SW 1271 (cell line): ENCODE measurements around the gene CAMK1D.

ENCODE experiments used
- DNase-seq, 2 experiments: peaks; one replicate each; lab custom pipeline; 2025; lab: John Stamatoyannopoulos, UW

Gene CAMK1D

GRCh38 chr10:12657489-12657888, 308.1 kb downstream of the CAMK1D start:
- DNase-seq: no peak

GRCh38 chr10:12658526-12658925, 309.2 kb downstream of the CAMK1D start:
- no peak for DNase-seq

- DNase-seq: no peak
These were observed 310.4 kb downstream of the CAMK1D start for GRCh38 chr10:12659706-12660105.

- DNase-seq: no peak
These were observed 311.5 kb downstream of the CAMK1D start for GRCh38 chr10:12660812-12661211.

GRCh38 chr10:12661671-12662070, 312.3 kb downstream of the CAMK1D start:
- DNase-seq: no peak

- no peak for DNase-seq
These were observed 314.5 kb downstream of the CAMK1D start for GRCh38 chr10:12663863-12664262.

- no peak for DNase-seq
These were observed 316.2 kb downstream of the CAMK1D start for GRCh38 chr10:12665501-12665900.

- no peak for DNase-seq
These were observed 317.7 kb downstream of the CAMK1D start for GRCh38 chr10:12667052-12667451.

- no peak for DNase-seq
These were observed 319.3 kb downstream of the CAMK1D start for GRCh38 chr10:12668634-12669033.

GRCh38 chr10:12670004-12670403, 320.7 kb downstream of the CAMK1D start:
- no peak for DNase-seq

GRCh38 chr10:12675186-12675585, 325.8 kb downstream of the CAMK1D start:
- no peak for DNase-seq

GRCh38 chr10:12679636-12680035, 330.3 kb downstream of the CAMK1D start:
- no peak for DNase-seq

- DNase-seq: no peak
These were observed 331.9 kb downstream of the CAMK1D start for GRCh38 chr10:12681252-12681651.

- DNase-seq: no peak
These were observed 335.4 kb downstream of the CAMK1D start for GRCh38 chr10:12684784-12685183.

- no peak for DNase-seq
These were observed 336.1 kb downstream of the CAMK1D start for GRCh38 chr10:12685261-12686058.

- no peak for DNase-seq
These were observed 338.6 kb downstream of the CAMK1D start for GRCh38 chr10:12687996-12688395.

GRCh38 chr10:12689893-12690292, 340.5 kb downstream of the CAMK1D start:
- no peak for DNase-seq

- no peak for DNase-seq
These were observed 341.3 kb downstream of the CAMK1D start for GRCh38 chr10:12690525-12691126.

GRCh38 chr10:12691596-12691995, 342.2 kb downstream of the CAMK1D start:
- DNase-seq: no peak

- DNase-seq: no peak
These were observed 348.4 kb downstream of the CAMK1D start for GRCh38 chr10:12697764-12698163.

- no peak for DNase-seq
These were observed 349.9 kb downstream of the CAMK1D start for GRCh38 chr10:12699258-12699700.

- no peak for DNase-seq
These were observed 350.6 kb downstream of the CAMK1D start for GRCh38 chr10:12699781-12700556.

- DNase-seq: no peak
These were observed 351.2 kb downstream of the CAMK1D start for GRCh38 chr10:12700557-12700874.
